Body of pancreas (tissue), 4 donors: ENCODE results near the gene DAPK2. TPM values are rescaled to one million over a fixed set of nuclear protein-coding genes. Genes with fewer than 3 reads are reported as not detected.

Experiments
- ATAC-seq: fragments of 150-250 bp; one replicate; pipeline ENCODE4 v1.9.1; 2016
- DNase-seq, 4 donors: peaks; one replicate each; pipeline ENCODE4 v3.0.0-alpha.2; 2019
- H3K27ac ChIP-seq, 4 donors: fragments of 200-600 bp; sonication (generic); 1 replicate in 3 of 4; 2 replicates in 1 of 4; pipeline versions ENCODE4 v1.5.1 to v1.6.1; 2016 to 2019; ENCODE audit warnings: mild to moderate bottlenecking in 1 of 4, mixed read lengths in 1 of 4, moderate library complexity in 1 of 4
- H3K27me3 ChIP-seq, 2 donors: fragments of 200-600 bp; sonication (generic); one replicate each; pipeline ENCODE4 v1.6.0; 2016; ENCODE audit warnings: mild to moderate bottlenecking in 1 of 2
- H3K36me3 ChIP-seq, 2 donors: fragments of 200-600 bp; sonication (generic); replicated peaks in 1 of 2; 2 replicates each; pipeline ENCODE4 v1.5.1; 2016; ENCODE audit warnings: low read depth in 2 of 2; ENCODE audit not compliant: insufficient read depth in 1 of 2
- H3K4me1 ChIP-seq: fragments of 200-600 bp; sonication (generic); one replicate; pipeline ENCODE4 v1.6.0; 2016
- H3K4me3 ChIP-seq, 2 donors: fragments of 200-600 bp; sonication (generic); 1 replicate in 1 of 2; 2 replicates in 1 of 2; pipeline ENCODE4 v1.5.1; 2016 to 2019
- H3K9me3 ChIP-seq, 3 donors: fragments of 200-600 bp; sonication (generic); 1 replicate in 2 of 3; 2 replicates in 1 of 3; pipeline ENCODE4 v1.5.1; 2016
- POLR2A ChIP-seq, 3 donors: fragments of 450-650 bp; IDR thresholded peaks; one replicate each; pipeline ENCODE4 v1.6.1; 2016; ENCODE audit warnings: antibody characterized with exemption in 3 of 3, mild to moderate bottlenecking in 2 of 3
- WGBS, 2 donors: methylation state at CpG; one replicate each; pipeline ENCODE4 v1.1.5; 2017; 5-methylcytosine and 5-hydroxymethylcytosine counted together
- intact Hi-C: fragments of 100-400 bp; cut with DNase I; formaldehyde crosslinking; loops from one replicate; pipeline ENCODE4 v1.15.1; 2023
- total RNA-seq, 2 donors: library from RNA; depleted of rRNA; stranded (reverse); fragments of >200 nt; gene quantifications; one replicate each; pipeline ENCODE4 v1.1.0, GENCODE V29; 2016
- TF ChIP-seq, protein P1 (sequence below), 7 experiments: fragments of 450-650 bp in 4 of 7; fragments of 200-600 bp in 3 of 7; sonication (generic) in 3 of 7; IDR thresholded peaks; one replicate each; pipeline ENCODE4 v1.5.1; 2016 to 2019; ENCODE audit warnings: antibody characterized with exemption in 7 of 7

Gene DAPK2
- total RNA-seq, 2 donors from 2014 or later, result 2.9 to 5.9 TPM

DNA sequence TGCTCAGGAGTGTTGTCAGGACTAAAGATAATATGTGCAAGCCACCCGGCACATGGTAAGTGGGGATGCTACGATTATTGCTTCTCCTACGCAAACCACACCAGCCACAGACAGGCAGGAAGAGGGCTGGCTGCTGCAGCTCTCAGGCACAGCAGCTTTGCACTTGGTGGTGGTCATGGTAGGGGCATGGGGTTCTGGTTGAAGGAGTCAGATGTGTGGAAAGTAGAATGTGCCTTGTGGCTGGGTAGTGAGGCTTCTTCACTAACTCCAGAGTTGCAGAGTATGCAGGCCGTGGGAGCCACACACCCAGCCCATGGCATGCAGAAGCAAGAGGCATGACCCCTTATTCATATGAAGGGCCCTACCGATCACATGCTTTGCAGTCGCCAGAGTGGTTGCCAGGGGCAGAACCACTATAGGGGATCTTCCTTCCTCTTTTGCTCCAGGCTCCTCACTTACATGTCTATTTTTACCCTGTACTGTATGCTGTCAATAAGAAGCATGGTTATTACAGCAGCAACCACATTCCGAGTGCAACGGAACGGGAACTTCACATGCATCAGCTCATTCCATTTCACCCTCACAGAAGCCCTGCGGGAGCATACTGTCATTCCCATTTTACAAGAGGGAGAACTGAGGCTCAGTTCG is 153.4 kb downstream of the DAPK2 start:
- WGBS, 2 donors, result 66 to 84% methylated on average over 9 to 11 of the region's 11 CpGs
- Histone ChIP-seq H3K27ac (no peak overlapping the region), H3K27me3 (no peaks in the 10 kb centered on the region), H3K36me3 (no peaks in the 10 kb centered on the region), H3K4me1 (peaks cover 15% of the 10 kb centered on the region), H3K9me3 (no peaks in the 10 kb centered on the region), H3K4me3 (no peak overlapping the region)
- ATAC-seq (no peak), DNase-seq (peak in 2 of 4 donors; percentile 19 to 52)
- intact Hi-C loops, result no loop called here
- TF ChIP-seq POLR2A (IDR thresholded peaks at IDR 0.05), result no peak
- TF ChIP-seq, protein P1, sequence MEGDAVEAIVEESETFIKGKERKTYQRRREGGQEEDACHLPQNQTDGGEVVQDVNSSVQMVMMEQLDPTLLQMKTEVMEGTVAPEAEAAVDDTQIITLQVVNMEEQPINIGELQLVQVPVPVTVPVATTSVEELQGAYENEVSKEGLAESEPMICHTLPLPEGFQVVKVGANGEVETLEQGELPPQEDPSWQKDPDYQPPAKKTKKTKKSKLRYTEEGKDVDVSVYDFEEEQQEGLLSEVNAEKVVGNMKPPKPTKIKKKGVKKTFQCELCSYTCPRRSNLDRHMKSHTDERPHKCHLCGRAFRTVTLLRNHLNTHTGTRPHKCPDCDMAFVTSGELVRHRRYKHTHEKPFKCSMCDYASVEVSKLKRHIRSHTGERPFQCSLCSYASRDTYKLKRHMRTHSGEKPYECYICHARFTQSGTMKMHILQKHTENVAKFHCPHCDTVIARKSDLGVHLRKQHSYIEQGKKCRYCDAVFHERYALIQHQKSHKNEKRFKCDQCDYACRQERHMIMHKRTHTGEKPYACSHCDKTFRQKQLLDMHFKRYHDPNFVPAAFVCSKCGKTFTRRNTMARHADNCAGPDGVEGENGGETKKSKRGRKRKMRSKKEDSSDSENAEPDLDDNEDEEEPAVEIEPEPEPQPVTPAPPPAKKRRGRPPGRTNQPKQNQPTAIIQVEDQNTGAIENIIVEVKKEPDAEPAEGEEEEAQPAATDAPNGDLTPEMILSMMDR (IDR thresholded peaks at IDR 0.05), result no peak

- no peak for TF ChIP-seq POLR2A (IDR thresholded peaks at IDR 0.05)
- TF ChIP-seq, protein P1 (IDR thresholded peaks at IDR 0.05), result no peak
- Histone ChIP-seq H3K4me1 (peaks cover 6% of the 10 kb centered on the region), H3K27ac (no peak overlapping the region), H3K36me3 (no peaks in the 10 kb centered on the region), H3K9me3 (no peaks in the 10 kb centered on the region), H3K4me3 (no peak overlapping the region), H3K27me3 (no peaks in the 10 kb centered on the region)
- no peak for ATAC-seq
- 42 to 50% methylated on average over 2 to 3 of the region's 3 CpGs for WGBS, 2 donors
- no peak for DNase-seq
- intact Hi-C loops, result no loop called here
Measured at GRCh38 chr15:63891768-63892133, 154.5 kb downstream of the DAPK2 start.

GRCh38 chr15:63891079-63891767 is 155.1 kb downstream of the DAPK2 start:
- TF ChIP-seq, protein P1 (IDR thresholded peaks at IDR 0.05), result peak; percentile 70 to 93 (median 77)
- no peak for TF ChIP-seq POLR2A (IDR thresholded peaks at IDR 0.05)

GRCh38 chr15:63890617-63891016 is 155.7 kb downstream of the DAPK2 start:
- H3K36me3 ChIP-seq, result no peaks in the 10 kb centered on the region
- TF ChIP-seq, protein P1 (IDR thresholded peaks at IDR 0.05), result no peak
- no peak for TF ChIP-seq POLR2A (IDR thresholded peaks at IDR 0.05)
- no peaks in the 10 kb centered on the region for H3K9me3 ChIP-seq
- 69 to 74% methylated on average over 6 of the region's 6 CpGs for WGBS, 2 donors
- no peak for DNase-seq
- H3K4me3 ChIP-seq, result no peak overlapping the region
- H3K27ac ChIP-seq, result no peak overlapping the region
- H3K4me1 ChIP-seq, result no peaks in the 10 kb centered on the region
- H3K27me3 ChIP-seq, result no peaks in the 10 kb centered on the region
- intact Hi-C loops, result no loop called here
- no peak for ATAC-seq

More at GRCh38 chr15:63891079-63891767, 155.1 kb downstream of the DAPK2 start:
- Histone ChIP-seq H3K27ac (no peak overlapping the region), H3K36me3 (no peaks in the 10 kb centered on the region), H3K4me3 (no peak overlapping the region), H3K9me3 (no peaks in the 10 kb centered on the region), H3K27me3 (no peaks in the 10 kb centered on the region), H3K4me1 (peaks cover 2% of the 10 kb centered on the region)
- 19 to 32% methylated on average over 4 to 8 of the region's 8 CpGs for WGBS, 2 donors
- DNase-seq (peak; percentile 77 to 85 (median 82)), ATAC-seq (peak; percentile 87)
- intact Hi-C loops, result no loop called here
